CD4-positive, alpha-beta T cell treated with Interleukin-10 for 1 hour (primary cell): Measurements from ENCODE around the gene ARL2.
"Not testable (repeated sequence)": the region's sequence is repeated elsewhere in the genome, so short reads cannot be mapped to it uniquely, and the experiment has no call there.

ENCODE experiments used
- DNase-seq: peaks from one replicate; pipeline ENCODE4 v3.0.0-alpha.2; 2020

ARL2 gene

DNA sequence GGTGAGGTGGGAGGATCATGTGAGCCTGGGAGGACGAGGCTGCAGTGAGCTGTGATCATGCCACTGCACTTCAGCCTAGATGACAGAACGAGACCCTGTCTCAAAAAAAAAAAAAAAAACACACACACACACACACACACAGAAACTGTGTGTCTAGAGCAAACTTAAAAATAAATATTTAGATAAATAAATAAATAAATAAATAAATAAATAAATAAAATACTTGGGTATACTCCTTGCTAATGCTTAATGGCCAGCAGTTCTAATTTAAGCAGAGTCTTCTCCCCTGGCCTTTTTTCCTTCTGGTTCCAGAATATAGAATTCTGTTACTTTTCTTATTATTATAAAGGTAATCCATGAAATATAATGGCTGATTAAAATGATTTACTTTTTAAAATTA, 5.1 kb upstream of the ARL2 start:
- DNase-seq, result no peak

DNA sequence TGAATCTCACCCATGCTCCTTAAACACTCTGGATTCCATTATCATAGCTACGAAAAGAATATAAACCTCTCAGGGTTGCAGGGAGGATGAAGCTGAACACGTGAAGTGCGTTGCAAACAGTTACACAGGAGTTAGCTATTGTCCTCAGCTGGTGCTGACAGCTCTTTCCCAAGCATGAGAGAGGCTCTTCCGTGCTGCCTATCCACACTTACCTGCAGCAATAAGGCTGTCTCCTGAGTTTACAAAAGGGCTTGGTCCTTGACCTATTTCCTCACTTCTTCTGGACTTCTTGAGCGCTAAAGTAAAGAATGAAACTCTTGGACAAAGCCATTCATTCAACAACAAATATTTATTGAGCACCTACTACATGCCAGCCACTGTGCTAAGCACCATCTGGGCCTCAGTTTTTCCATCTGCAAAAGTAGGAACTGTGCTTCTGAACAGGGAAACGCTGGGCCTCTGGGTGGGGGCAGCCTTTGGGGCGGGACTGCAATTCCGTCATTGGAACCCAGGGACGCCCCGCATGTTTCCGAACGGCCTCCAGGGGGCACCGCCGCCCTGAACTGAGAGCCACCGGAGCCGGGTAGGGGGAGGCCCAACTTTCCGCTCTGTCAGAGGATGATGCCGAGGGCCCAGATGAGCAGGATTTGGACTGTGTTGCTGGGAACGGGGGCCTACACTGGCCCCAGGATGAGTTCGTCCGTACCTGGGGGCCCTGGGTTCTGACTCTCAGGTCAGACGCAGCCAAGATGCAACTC, 651 bp upstream of the ARL2 start:
- peak; percentile 92 for DNase-seq

DNA sequence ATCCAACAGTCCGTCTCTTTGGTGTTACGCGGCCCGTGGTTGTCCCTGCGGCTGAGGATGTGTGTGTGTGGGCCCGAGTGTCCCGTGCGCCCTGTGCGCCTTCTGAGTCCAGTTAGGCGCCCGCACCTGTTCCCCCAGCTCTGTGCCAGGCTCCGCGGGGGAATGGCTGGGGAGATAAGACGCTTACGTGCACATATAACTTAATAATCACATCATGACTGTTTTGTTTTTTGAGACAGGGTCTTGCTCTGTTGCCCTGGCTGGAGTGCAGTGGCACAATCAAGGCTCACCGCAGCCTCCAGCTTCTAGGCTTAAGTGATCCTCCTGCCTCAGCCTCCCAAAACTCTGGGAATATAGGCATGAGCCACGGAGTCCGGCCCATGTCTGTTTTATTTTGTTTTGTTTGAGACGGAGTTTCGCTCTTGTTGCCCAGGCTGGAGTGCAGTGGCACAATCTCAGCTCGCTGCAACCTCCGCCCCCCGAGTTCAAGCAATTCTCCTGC, 817 bp downstream of the ARL2 start:
- no peak for DNase-seq

DNA sequence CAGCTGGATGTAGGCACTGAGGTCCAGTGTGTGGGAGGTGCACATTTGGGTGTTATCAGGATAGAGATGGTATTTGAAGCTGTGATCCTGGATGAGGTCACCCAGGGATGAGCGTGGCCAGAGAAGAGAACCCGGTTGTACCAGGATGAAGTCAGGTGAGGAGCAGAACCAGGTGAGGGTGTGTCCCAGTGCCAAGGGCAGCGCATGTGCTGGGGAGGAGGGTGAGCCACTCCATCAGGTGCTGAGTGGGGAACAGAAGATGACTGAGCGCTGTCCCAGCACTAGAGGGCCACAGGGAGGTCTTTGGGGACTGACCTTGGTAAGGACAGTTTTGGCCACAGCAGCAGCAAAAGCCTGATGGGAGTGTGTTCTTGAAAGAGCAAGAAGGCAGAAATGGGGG, 2.7 kb downstream of the ARL2 start:
- DNase-seq, result no peak

DNA sequence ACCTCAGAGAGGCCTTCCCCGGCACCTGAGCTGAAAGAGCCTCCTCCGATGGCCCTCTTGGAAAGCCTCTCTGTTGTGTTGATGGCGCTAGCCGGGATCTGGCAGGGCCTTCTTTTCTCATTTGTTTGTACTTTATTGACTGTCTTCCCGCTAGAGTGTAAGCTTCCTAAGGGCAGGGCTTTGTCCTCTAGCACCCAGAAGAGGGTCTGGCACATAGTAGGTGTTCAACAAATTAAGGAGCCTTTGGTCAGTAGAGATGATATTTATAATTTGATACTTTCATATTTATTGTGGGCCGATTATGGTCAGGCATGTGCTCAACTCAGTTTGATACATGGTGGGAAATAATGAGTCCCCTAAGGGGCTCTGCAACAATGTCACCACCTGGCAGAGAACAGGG, 4.0 kb downstream of the ARL2 start:
- no peak for DNase-seq

DNA sequence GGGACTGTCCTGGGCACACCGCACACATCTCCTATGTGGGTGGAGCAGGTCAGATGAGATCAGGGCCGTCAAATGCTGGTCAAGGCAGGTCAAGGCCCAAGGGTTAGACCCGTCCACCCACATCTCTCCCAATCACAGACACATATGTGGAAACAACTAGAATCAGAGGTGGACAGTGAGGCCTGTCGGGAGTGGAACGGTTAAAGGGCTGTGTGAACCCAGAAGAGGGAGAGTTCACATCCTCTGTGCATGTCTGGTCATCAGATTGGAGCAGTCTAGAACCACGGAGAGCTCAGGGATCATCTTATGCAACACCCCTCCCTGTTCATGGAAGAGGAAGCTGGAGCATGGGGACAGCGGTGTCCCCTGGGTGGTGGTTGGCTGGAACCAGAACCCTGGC, 5.9 kb downstream of the ARL2 start:
- no peak for DNase-seq

DNA sequence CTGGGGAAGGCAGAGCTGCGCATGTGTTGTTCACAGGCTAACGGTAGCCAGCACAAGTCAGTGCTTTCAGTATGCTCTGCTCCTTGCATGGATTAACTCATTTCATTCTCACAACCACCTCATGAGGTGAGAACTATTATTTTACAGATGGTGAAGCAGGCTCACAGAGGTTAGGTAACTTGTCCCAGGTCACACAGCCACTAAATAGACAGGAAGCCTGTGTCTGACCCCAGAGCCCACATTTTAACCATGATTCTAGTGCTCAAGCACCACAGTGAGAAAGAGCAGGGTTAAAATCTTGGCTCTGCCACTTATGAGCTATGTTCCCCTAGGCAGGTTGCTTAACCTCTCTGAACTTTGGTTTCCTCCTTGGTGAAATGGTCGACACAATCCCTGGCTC, 7.0 kb downstream of the ARL2 start:
- no peak for DNase-seq

DNA sequence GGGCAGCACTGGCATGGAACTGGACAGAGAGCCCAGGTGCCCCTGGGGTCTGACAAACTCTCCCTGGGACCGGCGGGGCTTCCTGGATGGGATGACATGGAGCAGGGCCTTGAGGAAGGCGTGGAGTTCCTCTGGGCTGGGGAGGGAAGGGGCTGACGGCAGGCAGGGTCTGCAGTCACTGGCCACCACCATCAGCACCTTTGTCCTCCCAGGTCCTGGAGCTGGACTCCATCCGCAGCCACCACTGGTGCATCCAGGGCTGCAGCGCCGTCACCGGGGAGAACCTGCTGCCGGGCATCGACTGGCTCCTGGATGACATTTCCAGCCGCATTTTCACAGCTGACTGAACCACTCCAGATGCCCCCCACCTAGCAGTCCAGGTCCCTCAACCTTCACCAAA, 7.5 kb downstream of the ARL2 start:
- DNase-seq, result no peak

DNA sequence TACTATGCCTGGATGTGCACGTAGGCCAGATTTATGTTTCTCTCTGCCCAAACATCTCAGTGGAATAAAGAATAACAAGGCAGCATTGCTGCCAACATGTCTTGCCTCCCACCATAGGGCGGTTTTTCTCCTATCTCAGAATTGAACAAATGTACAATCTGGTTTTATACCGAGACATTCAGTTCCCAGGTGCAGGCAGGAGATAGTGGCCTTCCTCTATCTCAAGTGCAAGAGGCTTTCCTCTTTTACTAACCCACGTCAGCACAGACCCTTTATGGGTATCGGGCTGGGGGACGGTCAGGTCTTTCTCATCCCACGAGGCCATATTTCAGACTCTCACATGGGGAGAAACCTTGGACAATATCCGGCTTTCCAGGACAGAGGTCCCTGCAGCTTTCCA, 9.5 kb downstream of the ARL2 start:
- DNase-seq, result not testable (repeated sequence)

DNA sequence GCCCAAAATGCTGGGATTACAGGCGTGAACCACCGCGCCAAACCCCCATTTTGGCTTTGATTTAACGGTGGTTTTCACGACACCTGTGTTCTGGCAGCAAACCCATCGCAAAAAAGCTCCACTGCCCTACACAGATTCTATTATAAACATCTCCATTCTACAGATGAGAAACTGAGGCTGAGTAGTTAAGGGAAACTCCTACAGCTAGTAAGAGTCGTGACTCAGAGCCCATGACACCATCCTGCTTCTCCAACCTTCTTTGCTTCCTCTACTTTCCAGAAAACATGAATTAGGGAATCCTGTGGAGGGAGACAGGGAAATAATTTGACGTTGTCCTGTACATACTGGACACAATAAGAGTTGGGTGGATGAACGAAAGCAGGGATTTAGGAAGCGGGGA, 12.8 kb downstream of the ARL2 start:
- DNase-seq, result no peak

DNA sequence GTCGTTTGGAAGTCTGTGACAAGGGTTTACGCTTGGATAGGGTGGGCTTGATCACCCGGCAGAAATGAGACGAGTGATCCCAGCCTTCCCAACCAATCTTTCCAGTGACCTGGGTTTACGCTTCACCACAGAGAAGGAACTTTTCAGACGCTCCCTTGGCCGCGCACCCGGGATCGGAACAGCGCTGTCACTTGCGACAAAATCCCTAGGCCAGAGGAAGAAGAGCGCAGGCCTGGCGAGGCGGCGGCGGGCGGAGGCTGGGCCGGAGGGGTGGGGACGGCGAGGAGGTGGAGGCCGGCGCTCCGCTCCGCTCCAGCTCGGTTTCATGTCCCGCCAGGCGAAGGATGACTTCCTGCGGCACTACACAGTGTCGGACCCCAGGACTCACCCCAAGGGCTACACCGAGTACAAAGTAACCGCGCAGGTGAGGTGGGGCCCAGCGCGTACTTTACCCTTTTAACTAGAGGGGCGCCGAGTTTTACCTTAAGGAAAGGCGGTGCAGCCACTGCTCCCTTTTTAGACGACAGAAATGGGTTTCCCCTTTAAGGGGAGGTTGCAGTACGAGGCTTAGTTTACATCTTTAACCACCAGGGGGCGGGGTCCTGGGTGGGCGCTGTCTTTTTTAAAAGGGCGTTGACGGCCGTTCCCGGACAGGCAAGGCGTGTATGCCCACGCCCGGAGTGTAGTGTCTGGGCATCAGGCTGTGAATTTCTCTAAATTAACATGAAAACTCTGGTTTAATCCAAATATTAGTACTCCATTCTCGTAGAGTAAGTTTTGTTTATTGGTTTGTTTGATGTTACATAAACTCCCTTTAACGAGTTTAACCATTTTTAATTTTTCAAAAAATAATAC, 13.5 kb downstream of the ARL2 start, which contains the start of gene SNX15:
Gene SNX15, plus strand, starts transcription at position 227 of the 855 bp plus-strand sequence. Its CDS starts 99 bp downstream, at position 326.
- DNase-seq, result peak; percentile 97

DNA sequence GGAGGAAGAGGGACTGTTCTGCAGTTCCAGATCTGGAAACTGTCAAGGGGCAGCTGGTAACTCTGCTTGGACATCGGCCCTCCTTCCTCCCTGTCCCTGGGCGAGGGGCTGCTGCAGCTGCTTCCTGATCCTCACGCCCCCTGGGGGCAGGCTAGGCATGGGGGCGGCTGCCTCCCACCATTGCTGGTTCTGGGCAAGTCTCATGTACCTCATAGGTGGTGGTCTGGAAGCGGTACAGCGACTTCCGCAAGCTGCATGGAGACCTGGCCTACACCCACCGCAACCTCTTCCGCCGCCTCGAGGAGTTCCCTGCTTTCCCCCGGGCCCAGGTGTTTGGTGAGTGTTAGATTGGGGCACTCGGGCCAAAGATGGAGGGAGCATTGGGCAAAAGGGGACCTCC, 18.3 kb downstream of the ARL2 start:
- no peak for DNase-seq

DNA sequence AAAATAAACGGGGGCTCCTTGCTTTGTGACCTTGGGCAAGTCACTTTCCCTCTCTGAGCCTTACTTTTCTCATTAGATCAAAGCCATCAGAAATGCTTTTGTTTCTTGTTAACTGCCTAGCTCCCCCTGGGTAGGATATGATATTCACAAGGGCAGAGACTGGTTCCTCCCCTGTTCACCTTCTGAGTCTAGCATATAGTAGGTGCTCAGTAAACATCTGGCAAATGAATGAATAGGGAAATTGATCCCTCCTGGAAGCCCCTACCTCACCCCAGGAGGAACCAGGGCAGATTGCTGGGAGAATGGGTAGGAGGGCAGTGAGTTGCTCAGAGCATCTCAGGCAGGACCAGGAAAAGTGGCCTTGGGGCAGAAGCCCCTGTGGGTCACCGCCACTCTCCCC, 20.5 kb downstream of the ARL2 start:
- DNase-seq, result no peak

DNA sequence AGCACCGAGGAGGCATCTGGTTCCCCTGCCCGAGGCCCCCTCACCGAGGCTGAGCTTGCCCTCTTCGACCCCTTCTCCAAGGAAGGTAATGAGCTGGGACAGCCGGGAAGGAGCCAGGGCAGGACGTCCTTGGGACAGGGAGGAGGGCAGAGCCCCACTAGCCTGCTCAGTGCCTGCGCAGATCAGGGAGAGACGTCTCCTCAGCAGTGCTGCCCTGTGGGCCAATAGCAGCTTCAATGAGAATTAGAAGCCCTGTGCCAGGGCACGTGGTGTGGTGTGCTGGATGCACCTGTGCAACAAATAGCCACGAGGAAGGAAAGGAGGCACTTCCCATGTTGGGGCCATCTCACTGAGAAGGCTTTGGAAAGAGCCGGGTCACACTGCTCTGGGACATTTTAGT, 21.6 kb downstream of the ARL2 start:
- no peak for DNase-seq

DNA sequence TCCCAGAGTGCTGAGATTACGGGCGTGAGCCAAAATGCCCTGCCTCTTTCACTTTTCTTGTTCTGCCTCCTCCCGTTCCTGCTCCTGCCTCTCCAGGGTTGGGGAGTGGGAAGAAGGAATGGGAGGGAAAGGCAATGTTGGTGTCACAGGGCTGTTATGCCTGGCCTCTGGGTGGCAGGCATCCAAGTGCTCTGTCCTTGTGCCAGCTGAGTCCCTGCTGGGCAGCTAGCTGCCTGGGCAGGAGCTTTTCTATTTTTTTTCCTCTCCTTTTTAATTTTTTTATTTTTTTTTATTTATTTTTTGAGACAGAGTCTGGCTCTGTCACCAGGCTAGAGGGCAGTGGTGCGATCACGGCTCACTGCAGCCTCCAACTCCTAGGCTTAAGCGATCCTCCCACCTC, 23.0 kb downstream of the ARL2 start:
- DNase-seq, result no peak

DNA sequence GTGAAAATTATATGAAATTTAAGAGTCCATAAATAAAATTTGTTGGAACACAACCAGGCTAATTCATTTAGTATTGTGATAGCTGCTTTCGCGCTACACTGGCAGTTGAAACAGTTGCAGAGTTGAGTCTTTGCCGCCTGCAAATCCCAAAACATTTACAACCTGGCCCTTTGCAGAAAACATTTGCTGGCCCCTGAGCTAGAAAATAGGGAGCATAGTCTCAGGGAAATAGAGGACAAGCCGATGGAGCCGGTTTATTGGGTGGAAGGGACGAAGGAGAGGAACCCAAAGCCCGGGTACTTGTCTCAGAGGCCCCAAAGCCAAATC, 26.5 kb downstream of the ARL2 start:
- no peak for DNase-seq

DNA sequence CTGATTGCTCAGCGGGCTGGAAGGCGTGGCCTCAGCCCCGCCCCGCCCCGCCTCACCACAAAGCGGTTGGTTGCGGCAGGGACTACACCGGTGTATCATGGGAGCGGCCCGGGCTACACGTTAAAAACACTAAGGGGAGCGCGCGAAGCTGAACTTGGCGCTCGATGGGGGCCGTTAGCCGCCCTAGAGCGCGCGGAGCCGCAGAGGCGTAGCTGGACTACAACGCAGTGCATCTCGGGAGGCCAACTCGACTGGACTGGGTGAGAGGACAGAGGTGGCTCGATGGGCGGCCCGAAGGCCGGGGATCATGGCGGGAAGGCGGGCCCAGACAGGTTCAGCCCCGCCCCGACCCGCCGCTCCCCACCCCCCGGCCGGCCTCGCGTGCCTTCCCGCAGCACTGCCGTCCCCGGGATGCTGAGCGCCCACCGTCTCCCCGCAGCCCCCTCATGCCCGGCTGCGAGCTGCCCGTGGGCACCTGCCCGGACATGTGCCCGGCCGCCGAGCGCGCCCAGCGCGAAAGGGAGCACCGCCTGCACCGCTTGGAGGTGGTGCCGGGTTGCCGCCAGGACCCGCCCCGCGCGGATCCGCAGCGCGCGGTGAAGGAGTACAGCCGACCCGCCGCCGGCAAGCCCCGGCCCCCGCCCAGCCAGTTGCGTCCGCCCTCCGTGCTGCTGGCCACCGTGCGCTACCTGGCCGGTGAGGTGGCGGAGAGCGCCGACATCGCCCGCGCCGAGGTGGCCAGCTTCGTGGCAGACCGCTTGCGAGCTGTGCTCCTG, 27.1 kb downstream of the ARL2 start, which contains the start of gene SAC3D1:
Gene SAC3D1, plus strand, starts transcription at position 364 of the 776 bp plus-strand sequence. Its CDS starts 83 bp downstream, at position 447.
- peak; percentile 91 for DNase-seq

DNA sequence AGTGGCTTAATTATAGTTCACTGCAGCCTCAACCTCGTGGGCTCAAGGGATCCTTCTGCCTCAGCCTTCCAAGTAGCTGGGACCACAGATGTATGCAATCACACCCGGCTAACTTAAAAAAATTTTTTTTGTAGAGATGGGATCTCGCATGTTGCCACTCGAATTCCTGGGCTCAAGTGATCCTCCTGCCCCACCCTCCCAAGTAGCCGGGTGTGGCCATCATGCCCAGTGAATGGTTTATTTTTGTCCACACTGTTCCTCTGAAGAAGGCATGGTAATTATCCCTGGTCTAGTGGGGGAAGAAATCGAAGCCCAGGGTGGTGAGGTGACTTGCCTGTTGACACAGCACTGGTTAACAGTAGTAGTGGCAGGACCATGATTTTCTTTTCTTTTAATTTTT, 28.9 kb downstream of the ARL2 start:
- no peak for DNase-seq

DNA sequence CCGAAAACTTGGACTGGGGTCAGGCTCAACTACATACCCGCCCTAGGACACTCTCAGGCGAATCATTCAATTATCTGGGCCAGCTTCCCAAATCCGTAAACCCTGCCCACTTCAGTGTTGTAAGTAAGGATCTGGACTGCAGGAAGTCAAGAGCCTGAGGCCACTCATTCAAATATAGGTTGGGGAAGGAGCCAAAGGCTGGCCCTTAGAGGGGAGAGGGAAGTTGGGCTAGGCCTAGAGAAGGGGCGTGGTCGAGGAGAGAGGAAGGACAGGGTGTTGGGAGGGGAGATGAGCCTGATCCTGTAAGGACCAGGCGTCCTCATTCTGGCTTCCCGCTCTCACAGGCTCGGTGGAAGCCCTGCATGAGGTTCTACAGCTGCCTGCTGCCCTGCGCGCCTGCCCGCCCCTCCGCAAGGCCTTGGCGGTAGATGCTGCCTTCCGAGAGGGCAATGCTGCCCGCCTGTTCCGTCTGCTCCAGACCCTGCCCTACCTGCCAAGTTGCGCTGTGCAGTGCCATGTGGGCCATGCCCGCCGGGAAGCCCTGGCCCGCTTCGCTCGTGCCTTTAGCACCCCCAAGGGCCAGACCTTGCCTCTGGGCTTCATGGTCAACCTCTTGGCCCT, 30.0 kb downstream of the ARL2 start:
- no peak for DNase-seq

DNA sequence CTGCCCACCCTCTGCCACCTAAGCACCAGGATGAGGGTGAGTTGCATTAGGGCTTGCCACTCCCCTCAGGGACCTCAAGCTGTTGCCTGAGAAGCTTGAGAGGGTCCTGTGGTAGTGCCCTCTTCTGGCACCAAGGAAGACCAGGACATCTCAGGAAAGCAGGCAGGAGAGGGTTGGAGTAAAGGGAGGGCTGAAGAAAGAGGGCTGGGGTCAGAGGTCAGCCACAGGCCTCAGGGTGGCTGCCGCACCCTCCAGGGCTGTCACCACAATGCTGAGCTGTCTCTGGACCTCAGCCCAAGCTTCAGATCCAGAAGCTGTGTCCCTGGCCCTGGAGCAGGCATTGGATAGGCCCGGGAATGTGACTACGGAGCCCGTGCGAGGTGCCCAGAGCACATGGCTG, 31.1 kb downstream of the ARL2 start:
- DNase-seq, result no peak

DNA sequence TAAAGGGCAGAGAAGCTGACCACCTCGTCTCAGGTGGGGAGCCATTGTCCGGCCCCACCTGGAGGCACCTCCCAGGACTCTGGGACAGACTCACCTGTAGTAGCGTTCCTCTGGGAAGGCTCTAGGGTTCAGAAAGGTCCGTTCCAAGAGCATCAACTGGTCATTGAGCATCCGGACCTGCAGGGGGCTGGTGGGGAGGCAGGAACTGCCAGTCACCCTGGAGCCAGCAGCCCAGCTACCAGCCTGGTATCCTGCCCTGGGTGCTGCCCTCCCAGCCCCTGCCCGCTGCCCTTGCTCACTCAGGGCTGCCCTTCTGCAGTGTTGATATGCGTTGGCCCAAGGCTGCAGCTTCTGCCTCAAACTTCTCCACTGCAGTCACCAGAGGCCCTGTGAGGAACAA, 31.8 kb downstream of the ARL2 start:
- DNase-seq, result no peak

DNA sequence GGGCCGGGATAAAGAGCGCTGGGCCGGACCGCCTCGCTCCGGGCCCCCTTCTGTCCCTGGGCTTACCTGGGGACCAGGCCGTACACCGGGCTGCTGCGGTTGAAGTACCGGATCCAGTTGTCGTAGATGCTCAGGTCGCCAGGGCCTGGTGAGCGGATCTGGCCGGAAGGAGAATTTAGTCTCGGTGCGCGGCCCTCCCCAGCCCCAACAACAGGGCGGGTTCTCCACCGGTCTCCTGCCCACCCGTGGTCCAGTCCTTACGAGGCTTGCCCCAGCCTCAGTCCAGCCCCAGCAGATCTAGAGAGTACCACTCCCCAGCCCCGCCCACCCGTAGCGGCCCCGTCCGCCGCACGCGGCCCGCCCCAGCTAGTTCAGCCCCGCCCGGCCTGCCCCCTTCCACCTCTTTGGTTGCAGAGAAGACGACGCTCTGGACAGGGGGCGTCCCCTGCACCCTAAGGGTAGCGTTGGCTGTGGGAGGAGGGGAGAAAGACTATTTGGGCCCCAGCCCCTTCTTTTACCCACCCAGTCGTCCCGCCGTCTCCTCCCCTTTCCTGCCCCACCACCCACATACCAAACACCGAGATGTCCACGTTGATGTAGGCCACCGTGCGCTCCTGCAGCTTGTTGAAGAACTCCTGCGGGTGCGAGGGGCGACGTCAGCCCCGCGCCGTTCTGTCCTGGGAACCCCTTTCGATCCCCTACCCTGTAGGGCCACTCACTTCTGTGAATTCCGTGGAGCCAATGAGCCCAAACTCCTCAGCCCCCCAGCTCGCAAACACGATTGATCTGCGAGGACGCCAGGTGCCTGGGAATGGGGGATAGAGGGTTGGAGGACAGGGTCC, 33.8 kb downstream of the ARL2 start:
- DNase-seq, result peak; percentile 16
